ENCODE data around the gene MIGA1. TPM values are rescaled to one million over a fixed set of nuclear protein-coding genes. Genes with fewer than 3 reads are reported as not detected.
"Not testable (repeated sequence)": the region's sequence is repeated elsewhere in the genome, so short reads cannot be mapped to it uniquely, and the experiment has no call there.

The MIGA1 gene, protein sequence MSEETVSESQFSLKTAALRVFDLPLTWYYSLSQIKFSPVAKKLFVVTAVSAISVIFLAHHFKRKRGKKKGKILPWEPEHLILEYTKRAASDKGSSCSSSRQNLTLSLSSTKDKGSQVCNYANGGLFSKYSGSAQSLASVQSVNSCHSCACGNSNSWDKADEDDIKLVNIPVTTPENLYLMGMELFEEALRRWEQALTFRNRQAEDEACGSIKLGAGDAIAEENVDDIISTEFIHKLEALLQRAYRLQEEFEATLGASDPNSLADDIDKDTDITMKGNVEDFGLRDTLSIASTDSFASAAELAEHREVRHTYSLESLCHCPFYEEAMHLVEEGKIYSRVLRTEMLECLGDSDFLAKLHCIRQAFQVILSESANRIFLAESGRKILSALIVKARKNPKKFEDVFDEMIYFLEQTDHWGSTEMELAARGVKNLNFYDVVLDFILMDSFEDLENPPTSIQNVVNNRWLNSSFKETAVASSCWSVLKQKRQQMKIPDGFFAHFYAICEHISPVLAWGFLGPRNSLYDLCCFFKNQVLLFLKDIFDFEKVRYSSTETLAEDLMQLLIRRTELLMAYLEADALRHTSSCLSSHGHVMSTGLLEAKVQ
- total RNA-seq = 10 to 100 TPM in 1 of 2 donors, 1 to 10 TPM in 1; 9.7 to 11.5 TPM

GRCh38 chr1:77779529-77780281 lies at the start of gene MIGA1:
TSS of gene MIGA1 (plus strand) at chr1:77779649. CDS start at chr1:77783253, 3,604 bp downstream.
- DNase-seq (ENCODE audit: low spot score in 2 of 2) = peak; percentile 86
- peak within 1 kb of the TSS; percentile 92 to 95 for H3K27ac Mint-ChIP-seq
- H3K9me3 Mint-ChIP-seq = peaks cover 0 to 4% of the 10 kb centered on the region in 2 donors
- H3K36me3 Mint-ChIP-seq = peaks cover 21 to 26% of the 10 kb centered on the region in 2 donors
- ATAC-seq = peak; percentile 98 to 99

DNA sequence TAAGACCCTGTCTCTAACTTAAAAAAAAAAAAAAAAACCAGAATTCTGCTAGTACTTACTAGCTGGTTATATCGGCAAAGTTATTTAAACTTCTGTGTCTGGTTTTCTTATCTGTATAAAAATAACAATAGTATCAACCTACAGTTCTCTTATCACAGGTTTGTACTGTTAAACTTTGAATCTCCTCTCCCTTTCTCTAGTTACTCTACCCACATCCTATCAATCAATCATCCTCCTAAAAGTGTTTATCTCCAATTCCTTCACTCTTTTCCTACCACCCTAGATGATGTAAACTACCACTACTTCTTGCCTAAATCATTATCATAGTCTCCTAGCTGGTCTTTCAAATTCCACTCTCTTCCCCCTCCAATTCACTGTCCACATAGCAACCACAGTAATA lies 47.4 kb upstream of the MIGA1 start:
- Mint-ChIP-seq H3K27ac (no peak overlapping the region), H3K9me3 (no peaks in the 10 kb centered on the region)
- no peak for ATAC-seq

GRCh38 chr1:77739235-77739634 lies 40.2 kb upstream of the MIGA1 start:
- no peak for ATAC-seq
- Mint-ChIP-seq H3K36me3 (no peaks in the 10 kb centered on the region), H3K27ac (no peak overlapping the region), H3K9me3 (no peaks in the 10 kb centered on the region)
- DNase-seq (ENCODE audit: low spot score in 2 of 2) = no peak

More for the DNA sequence above, 47.4 kb upstream of the MIGA1 start:
- no peaks in the 10 kb centered on the region for H3K36me3 Mint-ChIP-seq
- no peak for DNase-seq (ENCODE audit: low spot score in 2 of 2)

DNA sequence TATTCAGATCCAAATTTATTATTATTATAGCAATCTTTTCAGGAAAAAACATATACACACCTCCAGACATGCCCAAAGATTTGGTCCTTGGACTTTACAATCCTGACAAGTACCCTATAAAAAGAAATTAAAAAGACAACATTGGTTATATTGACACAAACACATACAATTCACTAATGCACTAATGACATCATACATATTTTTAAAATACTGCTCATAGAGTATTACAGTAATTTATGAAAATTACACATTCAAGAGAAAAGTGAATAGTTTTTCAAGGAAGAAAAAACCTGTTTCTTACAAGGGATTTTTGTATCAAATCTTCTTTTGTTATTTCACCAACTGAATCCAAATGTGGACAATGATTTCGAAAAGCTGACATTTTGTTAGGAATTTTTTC lies 38.1 kb upstream of the MIGA1 start:
- no peaks in the 10 kb centered on the region for H3K36me3 Mint-ChIP-seq
- no peaks in the 10 kb centered on the region for H3K9me3 Mint-ChIP-seq
- H3K27ac Mint-ChIP-seq = no peak overlapping the region
- DNase-seq (ENCODE audit: low spot score in 2 of 2) = no peak
- ATAC-seq = no peak

- H3K27ac Mint-ChIP-seq = no peak overlapping the region
- no peaks in the 10 kb centered on the region for H3K9me3 Mint-ChIP-seq
- H3K36me3 Mint-ChIP-seq = no peaks in the 10 kb centered on the region
- ATAC-seq (no peak), DNase-seq (ENCODE audit: low spot score in 2 of 2) (no peak)
Observed at GRCh38 chr1:77742011-77742555, 37.4 kb upstream of the MIGA1 start.

DNA sequence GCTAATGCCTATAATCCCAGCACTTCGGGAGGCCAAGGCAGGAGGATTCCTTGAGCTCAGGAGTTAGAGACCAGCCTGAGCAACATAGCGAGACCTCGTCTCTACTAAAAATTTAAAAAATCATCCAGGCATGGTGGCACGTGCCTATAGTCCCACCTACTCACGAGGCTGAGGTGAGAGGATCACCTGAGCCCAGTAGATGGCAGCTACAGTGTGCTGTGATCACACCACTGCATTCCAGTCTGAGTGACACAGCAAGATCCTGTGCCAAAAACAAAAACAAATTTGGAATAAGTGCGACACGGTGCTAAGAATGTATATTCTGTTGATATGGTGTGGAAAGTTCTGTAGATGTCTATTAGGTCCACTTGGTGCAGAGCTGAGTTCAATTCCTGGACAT lies 34.9 kb upstream of the MIGA1 start:
- no peak for ATAC-seq
- H3K9me3 Mint-ChIP-seq = no peaks in the 10 kb centered on the region
- H3K27ac Mint-ChIP-seq = no peak overlapping the region

DNA sequence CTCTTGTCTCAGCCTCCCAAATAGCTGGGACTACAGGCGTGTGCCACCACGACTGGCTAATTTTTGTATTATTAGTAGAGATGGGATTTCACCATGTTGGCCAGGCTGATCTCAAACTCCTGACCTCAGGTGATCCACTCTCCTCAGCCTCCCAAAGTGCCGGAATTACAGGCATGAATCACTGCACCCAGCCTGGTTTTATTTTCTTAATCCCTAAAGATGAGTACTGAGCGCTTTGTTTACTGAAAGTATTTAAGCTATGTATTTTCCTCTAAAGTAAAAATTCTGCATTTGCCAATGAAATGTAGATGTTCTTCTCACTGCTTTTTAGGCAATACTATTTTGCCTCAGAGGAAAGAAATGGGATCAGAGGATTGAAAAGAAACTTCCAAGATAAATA lies 30.0 kb upstream of the MIGA1 start:
- not testable (repeated sequence) for H3K9me3 Mint-ChIP-seq; H3K27ac Mint-ChIP-seq; H3K36me3 Mint-ChIP-seq; DNase-seq (ENCODE audit: low spot score in 2 of 2); ATAC-seq

More for the DNA sequence above, 34.9 kb upstream of the MIGA1 start:
- H3K36me3 Mint-ChIP-seq = no peaks in the 10 kb centered on the region
- DNase-seq (ENCODE audit: low spot score in 2 of 2) = no peak

DNA sequence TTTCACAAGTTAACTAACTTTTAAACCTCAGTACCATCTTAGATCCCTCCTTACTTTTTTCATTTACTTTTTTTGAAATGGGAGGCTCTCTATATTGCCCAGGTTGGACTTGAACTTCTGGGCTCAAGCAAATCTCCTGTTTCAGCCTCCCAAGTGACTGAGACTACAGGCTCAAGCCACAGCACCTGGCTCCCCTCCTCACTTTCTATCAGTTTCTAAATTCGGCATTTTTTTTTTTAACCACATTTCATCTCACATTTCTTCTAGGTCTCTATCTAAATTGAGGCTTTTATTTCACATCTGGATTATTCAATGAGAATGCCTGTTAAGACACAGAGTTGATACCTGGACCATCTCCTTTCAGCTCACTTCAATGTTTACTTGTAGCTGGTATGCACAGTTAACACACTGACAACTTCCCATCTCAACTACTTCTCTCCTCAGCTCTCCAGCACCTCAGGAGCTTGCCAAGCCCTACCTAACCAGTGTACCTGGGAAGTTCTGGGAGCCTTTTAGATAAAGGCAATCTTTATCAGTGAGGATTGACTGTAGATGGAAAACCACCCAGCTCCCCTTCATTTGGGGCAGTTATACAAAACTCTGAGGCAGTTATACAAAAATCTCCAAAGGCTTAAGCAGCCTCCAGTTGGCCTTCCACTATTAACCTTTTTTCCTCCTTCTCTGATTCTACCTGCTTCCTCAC lies 23.2 kb upstream of the MIGA1 start:
- peaks cover 7 to 15% of the 10 kb centered on the region in 2 donors for H3K36me3 Mint-ChIP-seq
- ATAC-seq (no peak), DNase-seq (ENCODE audit: low spot score in 2 of 2) (no peak)
- H3K9me3 Mint-ChIP-seq = no peaks in the 10 kb centered on the region
- peak overlapping the region in 1 of 2 donors; percentile 56 for H3K27ac Mint-ChIP-seq

DNA sequence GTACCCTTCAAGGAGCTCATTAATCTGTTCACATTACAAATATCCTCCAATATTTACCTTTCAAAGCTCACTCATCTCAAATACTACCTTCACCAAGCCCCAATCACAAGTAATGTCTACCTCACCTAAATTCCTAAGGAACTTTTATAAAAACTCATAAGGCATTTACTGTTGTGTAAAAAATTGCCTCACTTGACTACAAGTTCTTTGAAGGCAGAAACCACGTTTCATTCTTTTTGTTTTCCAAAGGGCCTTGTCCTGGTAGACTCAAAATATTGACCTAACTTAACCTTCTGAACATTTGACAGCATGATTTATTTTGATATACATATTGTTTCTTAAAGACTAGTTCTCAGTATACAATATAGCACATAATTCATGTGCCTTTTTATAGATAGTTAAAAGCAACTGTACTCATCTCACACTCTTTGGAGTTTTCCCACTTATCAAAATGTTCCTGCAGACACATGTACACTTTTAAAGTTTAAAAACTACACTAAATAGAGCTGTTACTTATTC lies 22.3 kb upstream of the MIGA1 start:
- DNase-seq (ENCODE audit: low spot score in 2 of 2) (no peak), ATAC-seq (no peak)
- peaks cover 7 to 15% of the 10 kb centered on the region in 2 donors for H3K36me3 Mint-ChIP-seq
- no peaks in the 10 kb centered on the region for H3K9me3 Mint-ChIP-seq
- H3K27ac Mint-ChIP-seq = peak overlapping the region in 1 of 2 donors; percentile 56

DNA sequence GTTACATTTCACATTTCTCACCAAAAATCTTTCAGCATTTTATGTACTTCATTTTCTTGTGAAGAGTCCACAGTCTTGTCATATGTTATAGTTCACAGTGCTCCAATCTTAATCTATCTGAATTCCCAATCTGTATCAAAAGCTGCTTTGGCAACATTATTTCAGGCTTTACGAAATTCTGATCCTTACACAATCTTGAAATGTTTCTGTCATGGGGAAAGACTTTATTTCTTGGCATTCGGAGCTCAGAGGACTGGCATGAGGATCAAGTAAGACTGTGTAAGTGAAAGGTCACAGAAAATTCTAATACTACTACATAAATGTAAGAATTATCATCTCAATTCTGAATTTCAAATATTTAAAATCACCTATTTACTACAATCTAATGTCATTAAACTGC lies 21.8 kb upstream of the MIGA1 start:
- Mint-ChIP-seq H3K27ac (peak overlapping the region in 1 of 2 donors; percentile 56), H3K36me3 (peaks cover 7 to 15% of the 10 kb centered on the region in 2 donors), H3K9me3 (no peaks in the 10 kb centered on the region)
- no peak for DNase-seq (ENCODE audit: low spot score in 2 of 2)
- no peak for ATAC-seq

DNA sequence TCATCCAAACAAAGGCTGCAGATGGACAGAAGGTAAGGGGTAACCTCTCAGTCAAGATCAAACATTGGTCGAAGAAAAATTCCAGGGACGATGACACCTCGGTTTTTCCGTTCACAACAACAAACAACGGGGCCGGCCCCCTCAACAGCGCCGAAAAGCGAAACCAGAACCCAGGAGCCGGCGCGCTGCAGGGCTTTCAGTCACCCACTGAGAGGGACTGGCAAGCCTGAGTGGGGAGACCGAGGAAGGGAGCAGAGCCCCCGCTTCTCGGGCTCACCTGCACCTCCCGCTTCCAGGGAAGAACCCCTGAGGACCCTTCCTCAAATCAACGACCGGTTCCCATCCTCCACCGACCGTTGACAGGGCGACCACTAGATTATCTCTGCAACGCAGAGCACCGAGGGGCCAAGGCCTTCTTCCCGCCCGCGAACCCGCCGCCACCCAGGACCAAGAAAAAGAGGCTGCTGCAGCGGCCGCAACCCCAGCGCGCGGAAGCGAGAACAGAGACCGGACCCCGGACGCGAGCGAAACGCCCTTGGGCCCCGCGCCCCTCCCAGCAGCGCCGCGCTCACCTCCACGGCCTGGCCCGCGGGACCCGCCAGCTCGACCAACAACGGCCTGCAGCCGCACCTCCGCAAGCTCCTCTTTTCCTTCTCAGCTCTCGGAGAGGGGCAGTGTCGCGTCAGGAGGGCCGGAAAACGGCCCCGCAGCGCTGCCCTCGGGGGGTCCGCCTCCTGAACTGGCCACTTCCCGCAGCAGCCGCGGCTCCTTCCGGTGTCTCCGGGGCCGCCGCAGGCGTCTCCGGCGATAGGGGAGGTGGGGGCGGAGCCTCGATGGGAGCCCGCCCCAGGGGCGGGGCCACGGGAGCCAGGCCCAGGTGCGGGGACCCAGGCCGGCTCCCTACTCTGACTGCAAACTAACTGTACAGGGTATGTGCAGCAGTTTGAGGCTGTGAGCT lies 20.1 kb upstream of the MIGA1 start, which contains the start of gene USP33:
Gene USP33, minus strand, starts transcription at position 782 of the 958 bp plus-strand sequence. CDS start 18,155 bp downstream, outside the sequence.
- no peaks in the 10 kb centered on the region for H3K9me3 Mint-ChIP-seq
- ATAC-seq (peak; percentile 97 to 98), DNase-seq (ENCODE audit: low spot score in 2 of 2) (peak; percentile 92 to 97)
- H3K27ac Mint-ChIP-seq = peak within 1 kb of the TSS; percentile 94 to 96
- peaks cover 7 to 15% of the 10 kb centered on the region in 2 donors for H3K36me3 Mint-ChIP-seq

DNA sequence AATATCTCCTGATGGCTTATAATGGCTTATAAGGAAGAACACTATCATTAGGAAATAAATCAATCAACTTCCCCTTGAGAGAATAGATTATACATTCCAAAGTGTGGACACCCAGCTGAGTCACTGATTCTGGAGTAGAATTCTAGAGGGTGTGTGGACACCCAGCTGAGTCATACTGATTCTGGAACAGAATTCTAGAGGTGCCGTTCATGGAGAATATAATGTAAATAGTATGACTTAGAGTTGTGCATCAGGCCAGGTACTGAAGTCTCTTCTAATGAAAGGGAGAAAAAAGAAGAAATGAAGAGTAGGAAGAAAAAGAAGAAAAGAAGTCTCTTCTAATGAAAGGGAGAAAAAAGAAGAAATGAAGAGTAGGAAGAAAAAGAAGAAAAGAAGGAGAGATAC lies 17.4 kb upstream of the MIGA1 start:
- ATAC-seq (no peak), DNase-seq (ENCODE audit: low spot score in 2 of 2) (no peak)
- H3K27ac Mint-ChIP-seq = peak overlapping the region in 1 of 2 donors; percentile 29
- H3K36me3 Mint-ChIP-seq = peaks cover 7 to 15% of the 10 kb centered on the region in 2 donors
- H3K9me3 Mint-ChIP-seq = no peaks in the 10 kb centered on the region

- DNase-seq (ENCODE audit: low spot score in 2 of 2) (no peak), ATAC-seq (peak in 1 of 2 donors; percentile 72)
- no peaks in the 10 kb centered on the region for H3K36me3 Mint-ChIP-seq
- no peaks in the 10 kb centered on the region for H3K9me3 Mint-ChIP-seq
- no peak overlapping the region for H3K27ac Mint-ChIP-seq
Observed at GRCh38 chr1:77768006-77768405, 11.4 kb upstream of the MIGA1 start.

GRCh38 chr1:77776007-77776700 lies 3.3 kb upstream of the MIGA1 start:
- ATAC-seq (no peak), DNase-seq (ENCODE audit: low spot score in 2 of 2) (no peak)
- H3K36me3 Mint-ChIP-seq = peaks cover 8 to 15% of the 10 kb centered on the region in 2 donors
- no peak overlapping the region for H3K27ac Mint-ChIP-seq
- H3K9me3 Mint-ChIP-seq = no peaks in the 10 kb centered on the region
